Mesendoderm (in vitro differentiated cells): Measurements from ENCODE around the gene KRTAP4-1.
"Not testable (repeated sequence)": the region's sequence is repeated elsewhere in the genome, so short reads cannot be mapped to it uniquely, and the experiment has no call there.

Experiments used
- DNase-seq: peaks from one replicate; pipeline ENCODE4 v3.0.0; 2013
- H2AK5ac ChIP-seq: 2 replicates; pipeline ENCODE4 v1.6.1; 2013; ENCODE audit warnings: low read length, inconsistent platforms
- H2BK120ac ChIP-seq: 2 replicates; pipeline ENCODE4 v1.6.1; 2013; ENCODE audit warnings: low read depth, mild to moderate bottlenecking, low read length, moderate library complexity, mixed read lengths
- H2BK15ac ChIP-seq: replicated peaks from 2 replicates; pipeline ENCODE4 v1.6.1; 2013; ENCODE audit warnings: low read depth, mild to moderate bottlenecking, moderate library complexity
- H2BK5ac ChIP-seq: 2 replicates; pipeline ENCODE4 v1.6.1; 2013; ENCODE audit warnings: low read length, inconsistent platforms
- H3K18ac ChIP-seq: 2 replicates; pipeline ENCODE4 v1.6.1; 2013; ENCODE audit warnings: mild to moderate bottlenecking, low read length, mixed read lengths
- H3K23ac ChIP-seq: one replicate; pipeline ENCODE4 v1.6.1; 2013; ENCODE audit warnings: low read length
- H3K27ac ChIP-seq: 2 replicates; pipeline ENCODE4 v1.5.1; 2013; ENCODE audit warnings: low read depth, mild to moderate bottlenecking, inconsistent platforms, low read length, moderate library complexity
- H3K27me3 ChIP-seq: 2 replicates; pipeline ENCODE4 v1.6.1; 2013; ENCODE audit warnings: low read length, control low read depth, mild to moderate bottlenecking, inconsistent platforms; ENCODE audit not compliant: insufficient read depth, poor library complexity
- H3K36me3 ChIP-seq: 2 replicates; pipeline ENCODE4 v1.6.1; 2013; ENCODE audit warnings: low read length, inconsistent platforms; ENCODE audit not compliant: control insufficient read depth, insufficient read depth
- H3K4ac ChIP-seq: one replicate; pipeline ENCODE4 v1.6.1; 2013; ENCODE audit warnings: low read depth, mild to moderate bottlenecking, low read length, moderate library complexity
- H3K4me1 ChIP-seq: 2 replicates; pipeline ENCODE4 v1.6.1; 2013; ENCODE audit warnings: low read depth, low read length, inconsistent platforms; ENCODE audit not compliant: control insufficient read depth
- H3K4me2 ChIP-seq: 2 replicates; pipeline ENCODE4 v1.6.1; 2013; ENCODE audit warnings: low read length
- H3K4me3 ChIP-seq: 2 replicates; pipeline ENCODE4 v1.5.1; 2013; ENCODE audit warnings: mild to moderate bottlenecking, low read length
- H3K56ac ChIP-seq: one replicate; pipeline ENCODE4 v1.6.1; 2013; ENCODE audit warnings: low read length
- H3K79me1 ChIP-seq: 2 replicates; pipeline ENCODE4 v1.6.1; 2013; ENCODE audit warnings: low read length, inconsistent platforms
- H3K79me2 ChIP-seq: 2 replicates; pipeline ENCODE4 v1.6.1; 2013; ENCODE audit warnings: mild to moderate bottlenecking, low read length; ENCODE audit not compliant: control insufficient read depth, insufficient read depth
- H3K9ac ChIP-seq: 2 replicates; pipeline ENCODE4 v1.6.1; 2013; ENCODE audit warnings: low read length, inconsistent platforms
- H4K5ac ChIP-seq: one replicate; pipeline ENCODE4 v1.6.1; 2013; ENCODE audit warnings: low read length
- H4K8ac ChIP-seq: one replicate; pipeline ENCODE4 v1.6.1; 2013; ENCODE audit warnings: low read depth, mild to moderate bottlenecking, control low read depth, low read length, moderate library complexity
- WGBS: extraction: QIAGEN DNeasy Blood & Tissue Kit; methylation state at CpG from one replicate; pipeline ENCODE4 v1.1.7; 2013; ENCODE audit warnings: low lambda C conversion rate, missing lambda C conversion rate; ENCODE audit not compliant: insufficient coverage; ENCODE audit errors: extremely low coverage; 5-methylcytosine and 5-hydroxymethylcytosine counted together

The KRTAP4-1 gene

GRCh38 chr17:41199421-41200078, 14.8 kb upstream of the KRTAP4-1 start:
- WGBS: no CpG with 5 or more reads among the region's 5 CpGs
- Histone ChIP-seq H2BK5ac (no peak overlapping the region), H2BK120ac (no peak overlapping the region), H4K5ac (no peak overlapping the region), H4K8ac (no peak overlapping the region), H3K79me2 (no peaks in the 10 kb centered on the region), H3K27me3 (no peaks in the 10 kb centered on the region), H2AK5ac (no peak overlapping the region), H3K4me1 (no peaks in the 10 kb centered on the region), H3K4me2 (no peak overlapping the region), H3K23ac (no peak overlapping the region), H3K36me3 (no peaks in the 10 kb centered on the region), H3K9ac (no peak overlapping the region), H3K4me3 (no peak overlapping the region), H3K4ac (no peak overlapping the region), H3K18ac (no peak overlapping the region), H3K79me1 (no peaks in the 10 kb centered on the region), H3K56ac (no peak overlapping the region), H3K27ac (no peak overlapping the region), H2BK15ac (no peak overlapping the region)
- DNase-seq: no peak

GRCh38 chr17:41196068-41196467, 11.4 kb upstream of the KRTAP4-1 start:
- H2BK120ac ChIP-seq: no peak overlapping the region
- no peak overlapping the region for H3K27ac ChIP-seq
- H3K4ac ChIP-seq: no peak overlapping the region
- H3K79me2 ChIP-seq: no peaks in the 10 kb centered on the region
- no peak overlapping the region for H2BK15ac ChIP-seq
- H3K4me2 ChIP-seq: no peak overlapping the region
- H4K8ac ChIP-seq: no peak overlapping the region
- H3K4me3 ChIP-seq: no peak overlapping the region
- no CpG with 5 or more reads among the region's 1 CpG for WGBS
- no peak overlapping the region for H2AK5ac ChIP-seq
- no peaks in the 10 kb centered on the region for H3K4me1 ChIP-seq
- H3K9ac ChIP-seq: no peak overlapping the region
- H3K36me3 ChIP-seq: no peaks in the 10 kb centered on the region
- no peak overlapping the region for H3K18ac ChIP-seq
- no peaks in the 10 kb centered on the region for H3K27me3 ChIP-seq
- H3K79me1 ChIP-seq: no peaks in the 10 kb centered on the region
- H3K23ac ChIP-seq: no peak overlapping the region
- no peak overlapping the region for H4K5ac ChIP-seq
- no peak for DNase-seq
- H3K56ac ChIP-seq: no peak overlapping the region
- no peak overlapping the region for H2BK5ac ChIP-seq

GRCh38 chr17:41190328-41190727, 5.6 kb upstream of the KRTAP4-1 start:
- no peak overlapping the region for H4K5ac ChIP-seq
- DNase-seq: no peak
- no peak overlapping the region for H2AK5ac ChIP-seq
- H3K4me2 ChIP-seq: no peak overlapping the region
- H3K23ac ChIP-seq: no peak overlapping the region
- H2BK120ac ChIP-seq: no peak overlapping the region
- H2BK15ac ChIP-seq: no peak overlapping the region
- H3K9ac ChIP-seq: no peak overlapping the region
- H3K27ac ChIP-seq: no peak overlapping the region
- no peaks in the 10 kb centered on the region for H3K79me2 ChIP-seq
- no CpG with 5 or more reads among the region's 3 CpGs for WGBS
- H3K4me3 ChIP-seq: no peak overlapping the region
- no peak overlapping the region for H3K18ac ChIP-seq
- no peaks in the 10 kb centered on the region for H3K36me3 ChIP-seq
- H3K4ac ChIP-seq: no peak overlapping the region
- H3K56ac ChIP-seq: no peak overlapping the region
- H3K4me1 ChIP-seq: no peaks in the 10 kb centered on the region
- H3K27me3 ChIP-seq: no peaks in the 10 kb centered on the region
- no peak overlapping the region for H4K8ac ChIP-seq
- H2BK5ac ChIP-seq: no peak overlapping the region
- H3K79me1 ChIP-seq: no peaks in the 10 kb centered on the region

- H3K4me3 ChIP-seq, H2AK5ac ChIP-seq, H3K27me3 ChIP-seq, H3K27ac ChIP-seq, H3K56ac ChIP-seq, H3K36me3 ChIP-seq, H2BK120ac ChIP-seq, H3K4me2 ChIP-seq, H3K9ac ChIP-seq, H3K4ac ChIP-seq, H3K79me2 ChIP-seq, H3K18ac ChIP-seq, H3K23ac ChIP-seq, H4K8ac ChIP-seq, H3K4me1 ChIP-seq, DNase-seq, H2BK15ac ChIP-seq, H3K79me1 ChIP-seq, H4K5ac ChIP-seq, H2BK5ac ChIP-seq: not testable (repeated sequence)
- no CpG with 5 or more reads among the region's 1 CpG for WGBS
Measured at GRCh38 chr17:41189837-41190318, 5.2 kb upstream of the KRTAP4-1 start, which contains the start of gene KRTAP9-1. TSS of gene KRTAP9-1 (plus strand) at chr17:41189887. CDS start at chr17:41189887, 0 bp downstream.

- Histone ChIP-seq H4K8ac (no peak overlapping the region), H3K36me3 (no peaks in the 10 kb centered on the region), H2AK5ac (no peak overlapping the region), H3K4me2 (no peak overlapping the region), H3K27ac (no peak overlapping the region), H2BK15ac (no peak overlapping the region), H4K5ac (no peak overlapping the region), H3K79me2 (no peaks in the 10 kb centered on the region), H3K4me1 (no peaks in the 10 kb centered on the region), H3K56ac (no peak overlapping the region), H2BK5ac (no peak overlapping the region), H3K23ac (no peak overlapping the region), H3K79me1 (no peaks in the 10 kb centered on the region), H3K9ac (no peak overlapping the region), H3K4ac (no peak overlapping the region), H3K27me3 (no peaks in the 10 kb centered on the region), H2BK120ac (no peak overlapping the region), H3K4me3 (no peak overlapping the region), H3K18ac (no peak overlapping the region)
- no CpG with 5 or more reads among the region's 2 CpGs for WGBS
- no peak for DNase-seq
Measured at GRCh38 chr17:41186872-41187271, 2.2 kb upstream of the KRTAP4-1 start.

GRCh38 chr17:41185001-41185400, 290 bp upstream of the KRTAP4-1 start:
- no peak overlapping the region for H3K4ac ChIP-seq
- no peak overlapping the region for H3K4me3 ChIP-seq
- no CpG with 5 or more reads among the region's 1 CpG for WGBS
- H2BK15ac ChIP-seq: no peak overlapping the region
- no peak overlapping the region for H3K56ac ChIP-seq
- H3K18ac ChIP-seq: no peak overlapping the region
- H3K79me2 ChIP-seq: no peaks in the 10 kb centered on the region
- no peak overlapping the region for H3K27ac ChIP-seq
- no peak overlapping the region for H3K4me2 ChIP-seq
- H4K5ac ChIP-seq: no peak overlapping the region
- no peaks in the 10 kb centered on the region for H3K79me1 ChIP-seq
- no peaks in the 10 kb centered on the region for H3K4me1 ChIP-seq
- H2BK120ac ChIP-seq: no peak overlapping the region
- no peak overlapping the region for H2AK5ac ChIP-seq
- no peaks in the 10 kb centered on the region for H3K27me3 ChIP-seq
- DNase-seq: no peak
- H4K8ac ChIP-seq: no peak overlapping the region
- H2BK5ac ChIP-seq: no peak overlapping the region
- no peak overlapping the region for H3K9ac ChIP-seq
- H3K36me3 ChIP-seq: no peaks in the 10 kb centered on the region
- H3K23ac ChIP-seq: no peak overlapping the region
